ENCODE data around the gene ITGA3.

The ITGA3 gene

DNA sequence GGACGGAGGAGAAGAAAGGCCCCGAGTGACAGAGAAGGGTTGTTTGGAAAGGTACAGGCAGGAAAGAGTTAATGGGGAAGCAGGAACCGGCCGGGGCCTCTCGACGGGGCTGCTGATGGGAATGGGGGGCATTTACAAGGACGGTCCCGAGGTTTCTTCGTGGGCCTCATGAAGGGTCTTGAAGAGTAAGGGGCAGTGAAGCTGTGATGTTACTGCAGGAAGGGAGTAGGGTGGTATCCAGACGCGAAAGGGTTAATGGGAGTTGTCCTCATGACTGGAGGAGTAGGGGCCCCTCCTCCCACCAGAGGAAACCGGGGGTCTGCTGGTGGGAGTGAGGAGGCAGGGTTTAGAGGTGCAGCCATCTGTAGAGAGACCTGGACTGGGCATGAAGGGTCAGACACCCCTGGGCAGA is 39.7 kb downstream of the ITGA3 start:
- DNase-seq: no peak

DNA sequence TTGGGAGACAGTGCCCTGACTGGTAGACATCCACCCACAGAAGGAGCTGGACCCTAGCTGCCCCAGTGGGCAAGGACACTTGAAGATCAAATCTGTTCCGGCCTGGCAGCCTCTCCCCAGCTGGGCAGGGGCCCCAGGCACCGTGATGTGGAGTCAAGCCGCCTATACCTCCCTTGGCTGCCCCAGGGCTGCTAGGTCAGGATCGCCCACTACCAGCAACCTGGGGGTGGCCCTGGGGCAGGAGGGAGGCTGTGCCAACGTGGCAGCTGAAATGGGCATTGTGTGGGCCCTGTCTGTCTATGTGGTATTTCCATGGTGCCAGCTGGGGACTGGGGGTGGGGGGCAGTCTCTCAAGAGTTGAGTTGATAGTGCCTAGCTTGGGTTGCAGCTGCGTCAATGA is 40.2 kb downstream of the ITGA3 start:
- no peak for DNase-seq

DNA sequence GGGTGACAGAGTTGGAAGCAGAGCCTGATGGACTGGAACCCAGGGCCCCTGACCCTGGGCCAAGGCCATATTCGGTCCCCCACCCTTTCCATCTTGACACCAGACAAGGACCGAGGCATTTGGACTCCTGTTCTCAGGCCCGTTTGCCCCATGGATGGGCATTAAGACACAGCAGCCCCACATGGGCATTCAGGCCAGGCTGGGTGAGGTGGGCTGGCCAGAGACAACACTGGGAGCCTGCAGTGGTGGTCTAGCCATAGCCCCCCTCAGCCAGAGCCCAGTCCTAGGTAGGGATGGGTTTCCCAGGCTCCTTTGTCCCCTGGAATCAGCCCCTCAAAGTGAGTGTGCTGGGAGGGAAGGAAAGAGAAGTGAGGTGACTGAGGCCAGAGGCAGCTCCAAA is 40.8 kb downstream of the ITGA3 start:
- DNase-seq: no peak

DNA sequence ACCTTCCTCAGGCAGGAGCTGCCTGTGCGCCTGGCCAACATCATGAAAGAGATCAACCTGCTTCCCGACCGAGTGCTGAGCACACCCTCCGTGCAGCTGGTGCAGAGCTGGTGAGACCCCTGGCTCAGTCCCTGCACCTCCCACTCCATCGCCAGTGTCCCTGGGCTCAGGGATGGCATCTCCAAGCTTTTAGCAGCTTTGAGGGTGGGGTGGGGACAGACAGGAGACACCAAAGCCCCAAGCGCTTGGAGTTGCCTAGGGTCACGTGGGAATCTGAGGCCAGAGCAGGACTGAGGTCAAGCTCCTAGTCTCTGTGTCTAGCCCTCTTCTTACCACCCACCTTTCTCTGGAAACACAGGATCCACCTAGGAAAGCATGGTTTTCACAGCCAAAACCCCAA is 41.5 kb downstream of the ITGA3 start:
- DNase-seq: no peak

DNA sequence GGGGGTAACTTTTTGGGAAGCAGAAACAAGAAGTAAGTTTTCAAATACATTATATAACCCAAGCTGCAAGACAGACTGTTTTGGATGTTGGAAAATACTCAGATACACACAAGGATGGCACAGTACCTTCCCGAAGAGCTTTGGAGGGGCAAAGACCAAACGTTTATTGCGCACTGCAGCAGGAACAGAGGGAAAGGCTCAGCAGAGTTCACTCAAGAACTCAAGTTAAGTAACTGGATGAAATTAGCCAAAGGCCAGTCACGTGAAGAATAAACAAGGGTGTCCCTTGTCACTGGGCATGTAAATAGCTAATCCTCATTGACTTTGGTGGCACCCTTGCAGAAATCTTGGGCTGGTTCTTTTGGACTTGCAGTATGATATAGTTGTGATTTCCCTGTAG is 42.0 kb downstream of the ITGA3 start:
- no peak for DNase-seq

DNA sequence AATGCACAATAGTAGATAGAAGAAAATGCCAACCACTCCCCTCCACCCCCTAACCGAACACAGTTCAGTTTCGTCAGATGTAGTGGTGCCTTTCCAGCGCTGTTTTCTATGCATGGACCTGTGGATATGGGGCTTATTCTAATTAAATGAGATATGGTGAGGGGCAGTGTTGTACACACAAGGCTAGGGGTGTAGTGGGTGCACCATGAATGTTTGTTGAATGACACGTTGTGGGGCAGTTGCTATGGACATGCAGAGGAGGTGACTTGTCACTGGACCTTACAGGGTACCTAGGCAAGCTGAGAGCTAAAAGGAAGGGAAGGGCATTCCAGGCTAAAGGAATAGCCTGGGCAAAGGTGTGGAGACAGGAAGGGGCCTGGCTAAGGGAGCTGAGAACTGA is 42.7 kb downstream of the ITGA3 start:
- DNase-seq: no peak

DNA sequence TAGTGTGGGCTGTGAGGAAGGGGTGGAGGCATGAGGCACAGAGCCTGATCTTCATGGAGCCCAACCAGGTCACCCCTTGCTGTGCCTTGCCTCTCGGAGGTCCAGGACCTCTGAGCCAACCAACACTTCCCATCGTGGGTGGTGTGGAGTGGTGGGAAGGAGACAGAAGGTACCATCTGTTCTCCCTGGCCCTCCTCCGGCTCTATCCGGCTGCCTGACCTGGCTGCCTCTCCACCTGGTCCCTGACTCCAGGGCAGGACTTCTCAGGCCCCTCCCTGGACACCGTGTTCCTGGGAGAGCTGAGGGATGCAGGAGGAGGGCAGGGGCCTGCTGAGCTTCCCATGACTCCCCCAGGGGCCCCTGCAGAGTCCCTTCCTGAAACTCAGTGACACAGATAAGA is 43.1 kb downstream of the ITGA3 start:
- DNase-seq: no peak

DNA sequence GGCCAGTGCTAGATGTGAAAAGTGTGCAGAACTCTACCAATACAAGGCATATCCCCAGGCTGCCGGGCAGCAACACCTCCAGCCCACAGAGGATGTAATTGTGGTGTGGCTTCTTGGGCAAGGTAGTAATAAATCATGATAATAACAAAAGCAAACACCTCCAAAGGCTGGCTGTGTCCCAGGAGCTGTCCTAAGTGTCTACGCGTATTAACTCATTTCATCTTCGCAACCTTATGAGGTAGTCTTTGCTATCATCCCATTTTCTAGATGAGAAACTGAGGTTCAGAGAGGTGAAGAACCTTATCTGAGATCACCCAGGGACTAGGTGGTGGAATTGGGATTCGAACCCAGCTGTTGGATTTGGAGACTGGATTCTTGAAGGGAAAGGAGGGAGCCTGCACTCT is 44.6 kb downstream of the ITGA3 start:
- no peak for DNase-seq

DNA sequence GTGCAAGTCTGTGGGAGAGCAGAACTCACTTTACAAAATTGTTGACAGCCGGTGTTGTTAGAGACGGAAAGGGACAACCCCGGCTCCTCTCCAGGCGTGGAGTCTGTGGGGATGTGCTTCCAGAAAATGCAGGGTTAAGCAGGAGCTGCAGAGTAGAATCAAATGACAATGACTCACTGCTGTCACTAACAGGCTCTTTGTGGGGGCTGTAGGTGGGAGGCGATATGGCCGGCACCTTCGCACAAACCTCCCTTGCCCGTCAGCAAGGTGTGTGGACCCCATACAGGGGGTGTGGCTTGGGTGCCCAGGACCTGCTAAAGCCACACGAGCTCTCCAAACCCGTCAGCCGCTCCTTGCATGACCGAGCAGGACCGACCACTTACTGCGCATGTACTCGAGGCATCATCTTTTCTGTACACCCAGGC is 45.0 kb downstream of the ITGA3 start:
- DNase-seq: peak in 1 of 2 donors; percentile 27

DNA sequence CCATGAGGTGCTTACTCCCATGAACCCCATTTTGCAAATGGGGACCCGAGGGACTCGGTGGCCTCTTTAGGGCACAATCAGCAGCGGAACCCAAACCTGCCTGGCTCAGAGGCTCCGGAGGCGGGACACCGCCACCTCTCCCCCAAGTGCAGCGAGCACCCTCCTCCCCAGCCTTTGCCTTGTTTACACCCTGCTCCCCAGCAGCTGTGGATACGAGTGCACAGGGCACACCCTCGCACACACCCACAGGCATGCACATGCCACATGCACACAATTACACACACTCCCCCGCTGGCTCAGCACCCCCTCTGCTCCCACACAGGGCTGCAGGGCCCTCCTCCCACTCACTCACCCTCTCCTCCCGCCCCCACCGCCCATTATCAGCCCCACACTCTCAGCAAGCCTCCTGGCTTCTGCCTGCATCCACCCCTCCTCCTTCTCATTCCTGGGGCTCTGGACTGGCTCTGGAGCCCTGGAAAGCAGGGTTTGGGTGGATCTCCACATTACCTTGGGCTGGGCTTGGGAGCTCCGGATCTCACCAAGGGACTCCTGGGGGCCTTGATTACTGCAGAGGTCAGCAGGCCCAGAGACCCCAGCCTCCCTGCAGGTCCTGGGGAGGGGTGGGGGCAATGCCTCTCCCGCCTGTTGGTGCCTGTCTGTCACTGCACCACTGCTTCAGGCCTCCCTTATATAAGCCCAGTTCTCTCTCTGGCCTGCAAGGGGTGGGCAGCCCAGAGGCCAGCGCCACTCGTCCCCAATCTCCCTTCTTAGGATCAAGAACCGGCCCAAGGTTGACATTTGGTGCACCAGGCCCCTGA is 45.6 kb downstream of the ITGA3 start:
- DNase-seq: peak in 1 of 2 donors; percentile 38

DNA sequence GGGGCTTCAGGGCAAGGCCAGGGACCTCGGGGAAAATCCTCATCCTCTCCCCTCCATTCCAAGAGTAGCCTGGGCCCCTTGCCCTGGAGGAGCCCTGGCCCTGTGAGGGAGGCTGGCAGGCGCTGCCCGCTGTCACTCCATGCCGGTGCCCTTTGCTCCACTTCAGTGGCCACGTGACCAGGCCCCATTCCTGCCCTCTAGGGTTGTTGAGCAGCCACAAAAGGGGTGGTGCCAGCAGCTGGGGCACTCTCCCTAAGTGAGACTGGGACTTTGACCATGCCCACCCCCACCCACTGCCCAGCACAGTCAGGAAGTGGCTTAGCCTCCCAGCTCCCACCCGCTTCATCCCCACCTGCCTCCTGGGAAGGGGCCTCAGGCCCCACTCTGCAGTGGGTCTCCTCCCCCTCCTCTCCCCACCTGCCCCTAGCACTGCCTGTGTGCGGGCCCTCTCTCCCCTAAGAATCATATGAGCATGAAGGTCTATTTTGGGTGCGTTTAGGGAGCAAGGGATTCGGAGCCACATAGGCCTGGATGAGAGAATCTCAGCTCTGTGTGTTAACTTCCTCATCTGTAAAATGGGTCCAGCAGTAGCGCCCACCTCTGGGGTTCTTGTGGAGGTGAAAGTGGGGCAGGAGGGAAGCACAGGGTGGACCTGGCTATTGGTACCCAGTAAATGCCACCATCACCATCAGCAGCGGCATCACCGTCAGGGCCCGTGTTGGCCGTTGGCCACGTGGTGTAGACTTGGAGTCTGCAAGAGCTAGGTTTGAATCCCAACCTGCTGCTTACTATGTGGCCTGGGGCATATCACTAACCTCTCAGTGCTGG is 46.5 kb downstream of the ITGA3 start:
- DNase-seq: peak in 1 of 2 donors; percentile 56

DNA sequence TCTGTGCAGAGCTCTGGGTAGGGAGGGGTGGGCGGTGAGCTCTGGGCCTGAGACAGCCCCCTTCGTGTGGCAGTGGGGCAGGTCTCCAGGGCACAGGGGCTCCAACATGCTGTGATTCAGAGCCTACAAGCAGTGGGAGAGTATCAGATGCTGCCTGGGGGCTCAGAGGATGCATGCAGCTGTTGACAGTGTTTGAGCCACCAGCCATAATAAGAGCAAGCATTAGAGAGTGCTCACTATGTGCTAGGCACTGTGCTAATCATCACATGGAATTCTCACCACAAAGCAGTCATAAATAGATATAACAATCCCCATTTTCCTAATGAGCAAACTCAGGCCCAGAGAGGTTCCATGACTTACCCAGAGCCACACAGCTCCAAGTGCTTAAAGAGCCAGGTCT is 47.3 kb downstream of the ITGA3 start:
- no peak for DNase-seq

DNA sequence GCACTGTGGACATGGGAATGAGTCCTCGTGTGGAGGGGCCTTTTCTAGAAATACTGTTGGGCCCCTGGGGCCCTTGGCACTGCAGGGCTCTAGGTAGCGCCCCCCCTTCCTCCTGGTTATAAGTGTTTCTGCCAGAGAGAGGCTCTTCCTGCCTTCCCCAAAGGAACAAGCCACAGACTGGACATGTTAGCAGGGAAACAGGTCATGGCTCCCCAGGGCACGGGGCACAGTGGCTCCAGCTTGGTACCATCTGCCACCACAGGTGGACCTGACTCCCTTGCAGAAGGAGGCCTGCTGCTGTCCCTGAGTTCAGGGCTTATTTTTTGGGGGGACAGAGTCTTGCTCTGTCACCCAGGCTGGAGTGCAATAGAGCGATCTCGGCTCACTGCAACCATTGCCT is 48.0 kb downstream of the ITGA3 start:
- no peak for DNase-seq

DNA sequence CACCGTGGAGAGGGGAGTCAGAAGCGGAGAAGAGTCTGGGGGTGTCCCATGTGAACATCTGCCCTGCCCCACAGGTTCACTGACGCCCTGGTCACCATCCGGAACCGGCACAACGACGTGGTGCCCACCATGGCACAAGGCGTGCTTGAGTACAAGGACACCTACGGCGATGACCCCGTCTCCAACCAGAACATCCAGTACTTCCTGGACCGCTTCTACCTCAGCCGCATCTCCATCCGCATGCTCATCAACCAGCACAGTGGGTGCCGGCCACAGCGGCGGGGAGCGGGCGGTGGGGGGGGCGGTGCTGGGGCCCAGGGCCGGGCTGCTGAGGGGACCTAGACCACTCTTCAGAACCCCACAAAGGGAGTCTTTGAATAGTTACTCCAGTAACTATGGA is 49.9 kb downstream of the ITGA3 start:
- no peak for DNase-seq

DNA sequence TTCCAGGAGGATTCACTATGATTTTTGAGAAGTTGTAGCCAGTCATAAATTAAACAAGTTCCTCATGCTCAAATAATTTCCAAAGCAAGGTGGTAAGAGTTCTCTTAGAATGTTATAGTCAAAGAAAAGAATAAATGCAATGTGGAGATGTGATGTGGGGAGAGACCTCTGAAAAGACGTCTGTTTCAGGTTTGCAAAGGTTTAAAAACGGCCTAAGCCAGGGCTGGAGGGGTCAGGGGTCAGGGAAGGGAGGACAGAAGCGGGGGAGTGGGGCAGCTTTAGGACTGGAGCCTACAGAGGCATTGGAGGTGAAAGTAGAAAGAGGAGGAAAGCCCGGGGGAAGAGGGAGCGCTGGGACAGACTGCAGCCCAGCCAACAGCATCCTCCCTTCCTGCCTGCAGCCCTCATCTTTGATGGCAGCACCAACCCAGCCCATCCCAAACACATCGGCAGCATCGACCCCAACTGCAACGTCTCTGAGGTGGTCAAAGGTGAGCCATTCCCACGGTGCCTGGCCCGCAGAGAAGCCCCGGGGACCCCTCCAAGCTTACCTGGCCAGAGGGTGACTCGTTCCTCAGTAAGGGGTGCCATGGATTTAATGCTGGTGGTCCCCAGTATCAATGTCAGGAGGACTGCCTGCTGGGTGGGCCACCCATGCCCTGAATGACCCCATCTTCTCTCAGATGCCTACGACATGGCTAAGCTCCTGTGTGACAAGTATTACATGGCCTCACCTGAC is 50.7 kb downstream of the ITGA3 start:
- DNase-seq: no peak

DNA sequence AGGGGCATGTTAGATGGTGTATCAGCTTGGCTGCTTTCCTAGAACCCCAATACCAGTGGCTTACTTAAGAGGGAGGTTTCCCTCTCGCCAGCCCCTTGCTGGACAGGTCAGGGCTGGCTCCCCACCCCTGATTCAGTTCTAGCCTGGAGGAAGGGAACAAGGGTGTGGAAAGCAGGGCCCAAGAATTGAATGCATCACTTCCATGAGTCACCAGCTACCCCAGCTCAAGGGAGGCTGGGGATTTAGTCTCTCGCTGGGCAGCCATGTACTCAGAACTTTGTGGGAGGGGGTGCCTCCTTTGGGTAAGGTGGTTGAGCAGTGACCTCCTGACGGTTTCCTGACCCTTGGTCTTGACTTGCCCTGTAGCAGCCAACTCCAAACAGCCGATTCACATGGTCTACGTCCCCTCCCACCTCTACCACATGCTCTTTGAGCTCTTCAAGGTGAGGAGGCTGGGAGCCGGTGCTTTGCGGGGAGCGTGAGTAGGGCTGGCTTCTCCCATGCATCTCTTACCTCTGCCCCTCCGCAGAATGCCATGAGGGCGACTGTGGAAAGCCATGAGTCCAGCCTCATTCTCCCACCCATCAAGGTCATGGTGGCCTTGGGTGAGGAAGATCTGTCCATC is 52.0 kb downstream of the ITGA3 start:
- DNase-seq: no peak

DNA sequence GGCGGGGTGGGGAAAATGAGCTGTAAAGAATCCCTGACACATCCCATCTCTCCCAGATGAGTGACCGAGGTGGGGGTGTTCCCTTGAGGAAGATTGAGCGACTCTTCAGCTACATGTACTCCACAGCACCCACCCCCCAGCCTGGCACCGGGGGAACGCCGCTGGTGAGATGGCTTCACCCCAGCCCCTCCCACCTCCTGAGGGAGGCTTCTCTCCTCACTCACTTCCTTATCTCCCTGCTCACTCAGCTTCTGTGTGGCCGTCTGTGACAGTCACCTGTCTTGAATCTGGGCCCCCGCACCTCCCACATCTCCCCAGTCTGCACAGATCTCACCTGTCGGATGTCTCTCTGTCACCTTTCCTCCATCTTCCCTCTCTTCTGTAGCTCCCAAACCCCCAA is 52.6 kb downstream of the ITGA3 start:
- DNase-seq: no peak

DNA sequence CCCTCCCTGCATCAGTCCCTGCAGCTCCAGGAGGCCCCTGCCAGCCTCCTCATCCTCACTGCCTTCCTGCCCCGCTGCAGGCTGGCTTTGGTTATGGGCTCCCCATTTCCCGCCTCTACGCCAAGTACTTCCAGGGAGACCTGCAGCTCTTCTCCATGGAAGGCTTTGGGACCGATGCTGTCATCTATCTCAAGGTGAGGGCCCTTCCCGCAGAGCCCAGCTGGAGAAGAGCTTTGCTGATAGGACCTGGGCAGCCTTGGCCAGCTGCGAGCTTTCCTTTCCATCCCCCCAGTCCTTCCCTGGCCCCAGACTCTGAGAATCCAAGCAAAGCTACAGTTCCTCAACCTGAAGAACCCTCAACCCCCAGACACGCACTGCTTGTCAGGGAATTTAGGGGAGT is 53.3 kb downstream of the ITGA3 start:
- DNase-seq: no peak

DNA sequence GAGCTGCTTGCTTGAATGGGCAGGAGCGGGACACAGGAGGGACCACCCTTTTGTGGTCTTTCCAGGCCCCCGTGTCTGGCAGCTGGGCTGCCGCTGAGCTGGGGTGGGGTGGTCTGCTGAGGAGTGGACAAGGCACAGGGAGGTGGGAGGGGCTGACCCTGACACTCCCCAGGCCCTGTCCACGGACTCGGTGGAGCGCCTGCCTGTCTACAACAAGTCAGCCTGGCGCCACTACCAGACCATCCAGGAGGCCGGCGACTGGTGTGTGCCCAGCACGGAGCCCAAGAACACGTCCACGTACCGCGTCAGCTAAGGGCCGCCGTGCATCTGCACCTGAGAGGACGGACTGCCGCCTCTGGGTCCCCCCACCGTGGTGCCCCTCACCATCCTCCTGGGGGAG is 53.9 kb downstream of the ITGA3 start:
- DNase-seq: no peak

DNA sequence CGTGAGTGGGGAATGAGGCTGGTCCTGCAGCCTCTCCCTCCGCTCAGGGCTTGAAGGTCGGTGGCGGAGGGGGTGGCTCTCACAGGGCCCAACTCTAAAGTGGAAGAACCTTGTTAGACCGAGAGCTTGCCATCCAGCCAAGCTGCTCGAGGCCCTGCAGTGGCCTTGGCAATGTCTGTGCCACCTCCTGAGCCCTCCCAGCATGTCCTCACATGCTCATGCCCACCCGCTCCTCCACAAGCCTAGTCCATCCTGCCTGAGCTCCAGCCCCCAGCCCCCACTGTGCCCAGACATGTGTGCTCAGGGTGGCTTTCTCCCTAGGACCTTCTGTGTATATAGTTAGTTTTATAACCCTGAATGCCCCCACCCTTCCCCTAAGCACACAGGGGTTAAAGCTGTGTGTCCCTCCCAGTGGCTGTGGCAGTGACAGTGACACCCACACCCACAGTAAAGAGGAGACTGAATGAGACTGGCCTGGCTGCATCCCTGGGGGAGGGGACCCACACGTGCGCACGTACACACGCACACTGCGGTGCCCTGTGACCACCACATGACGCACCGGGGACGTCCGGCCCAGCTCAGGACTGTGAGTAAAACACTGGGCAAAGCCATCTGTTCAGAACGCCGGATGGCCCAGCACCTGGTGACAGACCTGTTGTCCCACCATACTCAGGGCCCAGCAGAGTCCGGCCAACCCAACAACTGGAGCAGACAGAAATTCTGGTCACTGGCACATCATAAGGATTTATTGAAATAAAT is 54.9 kb downstream of the ITGA3 start:
- no peak for DNase-seq

DNA sequence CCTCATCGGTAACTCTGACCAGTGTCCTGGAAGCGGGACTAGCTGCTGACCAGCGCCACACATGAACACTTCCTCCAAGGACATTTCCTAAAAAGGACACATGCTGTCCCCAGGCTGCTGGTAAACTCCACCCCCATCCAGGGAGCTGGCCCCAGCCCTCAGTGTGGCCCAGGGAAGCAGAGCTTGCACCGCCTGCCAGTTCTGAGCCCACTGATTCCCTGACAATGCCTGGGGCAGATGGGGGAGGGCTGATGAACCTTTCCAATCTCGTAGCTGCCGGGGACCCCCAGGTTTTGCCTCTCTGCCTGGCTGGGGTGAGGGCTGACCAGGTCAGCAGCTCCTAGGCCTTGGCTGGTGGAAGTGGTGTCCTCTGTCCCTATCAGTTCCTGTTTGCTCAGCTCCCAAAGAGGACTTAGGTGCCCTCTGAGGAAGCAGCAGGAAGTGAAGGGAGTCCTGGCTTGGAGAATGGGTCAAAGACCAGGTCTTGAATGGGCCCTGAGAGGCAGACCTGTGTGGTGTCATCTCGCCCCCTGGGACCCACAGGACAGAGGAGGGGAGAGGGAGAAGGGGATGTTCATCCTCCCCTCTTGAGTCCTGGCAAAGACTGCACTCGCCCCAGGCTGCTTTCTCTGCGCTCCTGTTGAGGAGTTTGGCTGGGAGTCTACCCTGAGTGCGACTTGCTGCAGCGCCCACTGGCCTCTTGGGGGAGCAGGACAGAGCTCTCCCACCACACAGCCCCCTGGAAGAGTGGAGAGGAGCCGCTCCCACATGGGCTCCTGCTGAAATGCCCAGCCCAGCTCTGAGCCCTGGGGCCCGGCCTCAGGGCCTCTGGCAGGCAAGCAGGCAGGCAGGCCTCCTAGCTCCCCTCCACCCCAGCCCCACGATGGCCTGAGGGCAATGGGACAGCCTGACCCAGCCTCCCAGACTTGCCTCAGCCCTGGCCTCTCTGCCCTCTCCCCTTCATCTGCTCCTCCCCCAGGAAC is 56.1 kb downstream of the ITGA3 start:
- DNase-seq: peak in 1 of 2 donors; percentile 25
